ENCODE measurements around the gene SNRPA. TPM values are rescaled to one million over a fixed set of nuclear protein-coding genes. Genes with fewer than 3 reads are reported as not detected.

SNRPA gene
- total and polyA plus RNA-seq, 2 donors (not counting 1 experiment from before 2014, with no cell fraction given), result 92.0 to 147 TPM

DNA sequence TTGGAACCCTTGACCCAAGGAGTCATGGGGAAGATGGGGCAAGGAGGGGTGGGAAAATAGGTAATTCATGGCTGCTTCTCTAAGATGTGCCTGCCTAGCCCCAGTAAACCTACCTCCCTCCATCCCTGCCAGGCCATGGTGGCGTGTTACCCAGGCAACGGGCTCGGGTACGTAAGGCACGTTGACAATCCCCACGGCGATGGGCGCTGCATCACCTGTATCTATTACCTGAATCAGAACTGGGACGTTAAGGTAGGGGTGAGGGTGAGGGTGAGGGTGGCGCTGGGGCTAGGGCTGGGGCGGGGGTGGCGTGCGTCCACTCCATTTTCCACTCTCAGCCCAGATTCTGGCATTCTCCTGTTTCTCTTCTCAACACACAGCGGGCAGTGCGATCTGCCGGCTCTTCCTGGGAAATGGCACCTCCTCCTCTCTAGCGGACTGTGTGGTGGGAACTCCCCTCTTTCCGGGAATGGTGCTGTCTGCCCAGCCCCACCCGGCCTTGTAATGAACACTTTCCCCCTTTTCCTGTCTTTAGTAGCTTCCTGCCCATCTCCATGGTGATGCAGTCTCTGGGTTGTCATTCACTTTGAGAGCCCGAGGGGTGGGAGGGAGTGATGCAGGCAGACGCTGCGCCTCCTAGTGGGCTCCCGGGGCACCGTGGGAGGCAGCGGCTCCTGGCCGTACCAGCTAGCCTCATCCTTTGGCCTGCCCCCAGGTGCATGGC, 55.6 kb downstream of the SNRPA start:
- ATAC-seq (ENCODE audit: low read depth), result peak; percentile 15
- H3K36me3 ChIP-seq (replicated peaks in 1 of 2; ENCODE audit: control extremely low read depth in 1 of 2, control insufficient read depth in 1 of 2, extremely low read depth in 1 of 2, insufficient read depth in 2 of 2, low read length in 1 of 2), result peaks cover 0 to 76% of the 10 kb centered on the region in 2 experiments
- ChIA-PET POLR2A (interaction anchor here (0.6 to 1.5 kb wide), 5 partner anchors 8 to 204 kb away, joined by 3 to 8 read pairs (median 5); partner anchors contain the start of genes ACTMAP, EGLN2, RAB4B and SNRPA), CTCF (interaction anchor here (0.8 to 4.8 kb wide), 11 partner anchors 8 to 144 kb away, joined by 3 to 39 read pairs (median 8); partner anchors contain the start of genes ACTMAP, COQ8B, EGLN2 and ITPKC)
- Mint-ChIP-seq H3K4me1 (peaks cover 81% of the 10 kb centered on the region), H3K27me3 (no peaks in the 10 kb centered on the region), H3K4me3 (peak overlapping the region; percentile 60), H3K9me3 (ENCODE audit: insufficient read depth) (no peaks in the 10 kb centered on the region), H3K27ac (peak overlapping the region; percentile 85)
- no peaks in the 10 kb centered on the region for H3K27me3 ChIP-seq (replicated peaks in 1 of 4; ENCODE audit: control extremely low read depth in 1 of 4, control insufficient read depth in 3 of 4, insufficient read depth in 4 of 4, low read length in 3 of 4)
- H3K4me2 ChIP-seq (replicated peaks; ENCODE audit: low read depth, low read length, poor library complexity, severe bottlenecking), result peak overlapping the region; percentile 93
- peaks cover 60 to 76% of the 10 kb centered on the region in 2 donors for H3K4me1 ChIP-seq (ENCODE audit: control insufficient read depth in 2 of 2, insufficient read depth in 2 of 2, low read length in 2 of 2)
- DNase-seq, result peak; percentile 73
- H3K4me3 ChIP-seq (ENCODE audit: control extremely low read depth in 1 of 5, extremely low read depth in 1 of 5, insufficient read depth in 1 of 5, low read depth in 2 of 5, low read length in 4 of 5), result no peak overlapping the region
- peak overlapping the region; percentile 47 to 86 for H3K27ac ChIP-seq (ENCODE audit: low read length in 2 of 2)
- TF ChIP-seq EZH2 (IDR thresholded peaks at IDR 0.05; ENCODE audit: borderline replicate concordance, insufficient read depth, low read depth, low read length, poor library complexity, severe bottlenecking), result no peak
- TF ChIP-seq, protein P1, sequence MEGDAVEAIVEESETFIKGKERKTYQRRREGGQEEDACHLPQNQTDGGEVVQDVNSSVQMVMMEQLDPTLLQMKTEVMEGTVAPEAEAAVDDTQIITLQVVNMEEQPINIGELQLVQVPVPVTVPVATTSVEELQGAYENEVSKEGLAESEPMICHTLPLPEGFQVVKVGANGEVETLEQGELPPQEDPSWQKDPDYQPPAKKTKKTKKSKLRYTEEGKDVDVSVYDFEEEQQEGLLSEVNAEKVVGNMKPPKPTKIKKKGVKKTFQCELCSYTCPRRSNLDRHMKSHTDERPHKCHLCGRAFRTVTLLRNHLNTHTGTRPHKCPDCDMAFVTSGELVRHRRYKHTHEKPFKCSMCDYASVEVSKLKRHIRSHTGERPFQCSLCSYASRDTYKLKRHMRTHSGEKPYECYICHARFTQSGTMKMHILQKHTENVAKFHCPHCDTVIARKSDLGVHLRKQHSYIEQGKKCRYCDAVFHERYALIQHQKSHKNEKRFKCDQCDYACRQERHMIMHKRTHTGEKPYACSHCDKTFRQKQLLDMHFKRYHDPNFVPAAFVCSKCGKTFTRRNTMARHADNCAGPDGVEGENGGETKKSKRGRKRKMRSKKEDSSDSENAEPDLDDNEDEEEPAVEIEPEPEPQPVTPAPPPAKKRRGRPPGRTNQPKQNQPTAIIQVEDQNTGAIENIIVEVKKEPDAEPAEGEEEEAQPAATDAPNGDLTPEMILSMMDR (IDR thresholded peaks at IDR 0.05), result peak; percentile 85
- H3K9me3 ChIP-seq (ENCODE audit: control extremely low read depth in 1 of 3, control insufficient read depth in 2 of 3, insufficient read depth in 1 of 3, low read length in 2 of 3), result no peaks in the 10 kb centered on the region
- no peak overlapping the region for H2AFZ ChIP-seq (ENCODE audit: insufficient read depth, low read depth, low read length, poor library complexity, severe bottlenecking)
- WGBS (ENCODE audit: insufficient coverage), result 49% methylated on average over 18 of the region's 26 CpGs
- peaks cover 82% of the 10 kb centered on the region for H4K20me1 ChIP-seq (ENCODE audit: control insufficient read depth, insufficient read depth, low read length, poor library complexity, severe bottlenecking)
- H3K9ac ChIP-seq (ENCODE audit: low read length), result no peak overlapping the region
- H3K79me2 ChIP-seq (ENCODE audit: control insufficient read depth, insufficient read depth, low read length), result peaks cover 79% of the 10 kb centered on the region
- intact Hi-C loops (cut with micrococcal nuclease), result loop anchor here (1.0 to 2.0 kb wide), 2 partner anchors 8 to 56 kb away; partner anchors contain the start of genes ACTMAP and SNRPA

Measured in B cell (primary cell).